GM12875 (cell line): Measurements from ENCODE around the gene FRMD4A.

Experiments used
- H3K4me3 ChIP-seq: one replicate; pipeline ENCODE4 v1.5.1; 2011; ENCODE audit warnings: low read depth, low read length, control low read depth
- TF ChIP-seq, protein P1 (sequence below): IDR thresholded peaks from 2 replicates; pipeline ENCODE4 v1.5.1; 2011; ENCODE audit warnings: low read depth, mild to moderate bottlenecking, control low read depth, inconsistent platforms, low read length, moderate library complexity, borderline replicate concordance; ENCODE audit not compliant: insufficient read depth

Gene FRMD4A

DNA sequence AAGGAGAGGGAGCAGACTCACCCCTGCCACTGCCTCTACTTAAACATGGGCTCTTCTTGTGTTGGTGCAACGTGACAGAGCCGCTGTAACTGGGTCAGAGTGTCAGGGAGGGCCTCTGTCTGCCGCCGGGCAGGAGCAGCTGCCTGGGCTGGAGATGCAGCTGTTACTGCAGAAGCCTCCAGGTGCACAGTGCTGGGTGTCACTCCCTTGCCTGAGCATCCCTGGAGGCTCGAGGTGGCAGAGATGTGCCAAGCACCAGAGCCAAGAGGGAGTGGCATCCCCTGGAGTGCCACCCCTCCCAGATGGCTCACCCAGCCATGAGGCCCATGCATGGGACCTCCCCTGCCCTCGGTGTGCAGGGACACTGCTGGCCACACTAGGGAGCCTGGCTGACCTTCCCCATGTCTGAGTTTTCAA, 598.3 kb downstream of the FRMD4A start:
- TF ChIP-seq, protein P1, sequence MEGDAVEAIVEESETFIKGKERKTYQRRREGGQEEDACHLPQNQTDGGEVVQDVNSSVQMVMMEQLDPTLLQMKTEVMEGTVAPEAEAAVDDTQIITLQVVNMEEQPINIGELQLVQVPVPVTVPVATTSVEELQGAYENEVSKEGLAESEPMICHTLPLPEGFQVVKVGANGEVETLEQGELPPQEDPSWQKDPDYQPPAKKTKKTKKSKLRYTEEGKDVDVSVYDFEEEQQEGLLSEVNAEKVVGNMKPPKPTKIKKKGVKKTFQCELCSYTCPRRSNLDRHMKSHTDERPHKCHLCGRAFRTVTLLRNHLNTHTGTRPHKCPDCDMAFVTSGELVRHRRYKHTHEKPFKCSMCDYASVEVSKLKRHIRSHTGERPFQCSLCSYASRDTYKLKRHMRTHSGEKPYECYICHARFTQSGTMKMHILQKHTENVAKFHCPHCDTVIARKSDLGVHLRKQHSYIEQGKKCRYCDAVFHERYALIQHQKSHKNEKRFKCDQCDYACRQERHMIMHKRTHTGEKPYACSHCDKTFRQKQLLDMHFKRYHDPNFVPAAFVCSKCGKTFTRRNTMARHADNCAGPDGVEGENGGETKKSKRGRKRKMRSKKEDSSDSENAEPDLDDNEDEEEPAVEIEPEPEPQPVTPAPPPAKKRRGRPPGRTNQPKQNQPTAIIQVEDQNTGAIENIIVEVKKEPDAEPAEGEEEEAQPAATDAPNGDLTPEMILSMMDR, result no peak
- no peak overlapping the region for H3K4me3 ChIP-seq

DNA sequence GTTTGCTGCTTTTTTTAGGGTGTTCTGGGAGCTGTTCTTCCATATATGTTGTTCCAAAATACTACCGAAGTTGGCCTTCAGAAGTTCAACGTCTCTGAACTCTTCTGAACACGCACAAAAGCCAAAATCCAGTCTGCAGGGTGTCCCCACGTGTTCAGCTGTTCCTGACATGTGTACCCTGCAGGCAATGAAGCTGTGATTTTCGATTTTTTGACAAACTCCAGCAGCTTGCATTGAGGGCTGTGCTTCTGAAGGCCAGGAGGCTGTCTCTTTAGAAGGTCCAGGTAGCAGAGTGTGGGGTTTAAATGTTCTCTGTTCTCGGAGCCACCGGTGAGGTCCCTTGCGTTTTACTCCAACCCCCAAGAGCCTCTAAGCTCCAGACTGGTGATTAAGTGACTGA, 598.9 kb downstream of the FRMD4A start:
- no peak overlapping the region for H3K4me3 ChIP-seq
- TF ChIP-seq, protein P1, result no peak

DNA sequence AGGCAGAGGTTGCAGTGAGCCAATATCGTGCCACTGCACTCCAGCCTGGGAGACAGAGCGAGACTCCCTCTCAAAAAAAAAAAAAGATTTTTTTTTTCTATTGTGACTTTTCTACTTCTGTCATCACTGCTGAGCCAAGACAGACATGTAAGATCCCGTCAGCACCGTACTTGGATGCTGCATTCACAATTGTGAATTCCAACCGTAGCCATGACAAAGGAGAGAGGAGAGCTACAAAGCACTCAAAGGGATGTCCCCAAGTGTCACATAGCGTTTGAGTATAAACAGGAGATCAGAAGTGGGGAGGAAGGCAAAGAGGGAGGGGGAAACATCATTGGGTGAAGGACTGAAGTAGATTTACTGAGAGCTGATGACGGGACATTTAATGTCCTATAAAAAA, 599.8 kb downstream of the FRMD4A start:
- TF ChIP-seq, protein P1, result no peak
- H3K4me3 ChIP-seq, result no peak overlapping the region

DNA sequence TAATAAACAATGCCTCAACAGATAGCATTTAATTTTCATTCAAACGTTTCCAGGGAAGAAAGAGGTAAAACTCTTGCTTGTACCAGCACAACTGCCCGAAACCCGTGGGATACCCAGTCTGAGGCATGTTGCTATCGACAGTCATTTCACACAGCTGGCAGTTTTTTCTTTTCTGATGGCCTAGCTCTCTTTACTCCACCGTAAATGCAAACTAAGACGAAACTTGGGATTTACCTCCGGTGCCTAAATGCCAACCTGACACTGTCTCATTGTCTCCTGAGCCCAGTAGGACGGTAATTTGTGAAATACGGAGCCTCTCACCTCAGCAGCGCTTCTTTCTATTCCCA, 600.4 kb downstream of the FRMD4A start:
- TF ChIP-seq, protein P1, result no peak
- H3K4me3 ChIP-seq, result no peak overlapping the region

DNA sequence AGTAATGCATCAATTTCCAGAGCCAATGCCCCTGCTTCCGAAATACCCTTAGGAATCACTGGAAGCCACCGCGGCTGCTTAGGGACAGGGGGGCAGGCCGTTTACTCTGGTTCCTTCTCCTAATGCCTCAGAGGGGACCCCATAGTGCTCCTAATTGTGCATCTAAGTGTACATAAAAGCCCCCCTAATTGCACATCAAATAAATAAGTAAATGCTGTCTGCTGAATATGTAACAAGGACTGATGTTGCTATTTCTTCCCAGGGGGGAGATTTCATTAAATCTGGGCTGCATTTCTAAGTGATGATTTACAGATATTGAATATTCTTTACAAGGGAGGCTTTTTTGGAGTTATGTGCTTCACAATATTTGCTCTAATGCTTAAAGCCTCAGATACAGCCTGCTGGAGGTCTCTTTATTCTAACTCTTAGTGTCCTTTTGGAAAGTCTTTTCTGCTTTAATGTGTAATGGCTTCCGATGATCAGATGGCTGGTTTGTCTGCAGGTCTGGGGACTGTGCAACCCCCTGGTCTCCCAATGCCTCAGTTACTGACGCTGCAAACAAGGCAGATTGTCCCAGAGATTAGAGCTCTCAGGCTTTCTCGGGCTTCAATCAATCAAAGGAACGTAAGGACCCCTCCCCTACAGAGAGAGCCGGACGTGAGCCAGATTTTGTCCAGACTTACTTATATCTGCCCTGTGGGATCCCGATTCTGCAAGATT, 601.0 kb downstream of the FRMD4A start:
- TF ChIP-seq, protein P1, result no peak
- H3K4me3 ChIP-seq, result no peak overlapping the region

DNA sequence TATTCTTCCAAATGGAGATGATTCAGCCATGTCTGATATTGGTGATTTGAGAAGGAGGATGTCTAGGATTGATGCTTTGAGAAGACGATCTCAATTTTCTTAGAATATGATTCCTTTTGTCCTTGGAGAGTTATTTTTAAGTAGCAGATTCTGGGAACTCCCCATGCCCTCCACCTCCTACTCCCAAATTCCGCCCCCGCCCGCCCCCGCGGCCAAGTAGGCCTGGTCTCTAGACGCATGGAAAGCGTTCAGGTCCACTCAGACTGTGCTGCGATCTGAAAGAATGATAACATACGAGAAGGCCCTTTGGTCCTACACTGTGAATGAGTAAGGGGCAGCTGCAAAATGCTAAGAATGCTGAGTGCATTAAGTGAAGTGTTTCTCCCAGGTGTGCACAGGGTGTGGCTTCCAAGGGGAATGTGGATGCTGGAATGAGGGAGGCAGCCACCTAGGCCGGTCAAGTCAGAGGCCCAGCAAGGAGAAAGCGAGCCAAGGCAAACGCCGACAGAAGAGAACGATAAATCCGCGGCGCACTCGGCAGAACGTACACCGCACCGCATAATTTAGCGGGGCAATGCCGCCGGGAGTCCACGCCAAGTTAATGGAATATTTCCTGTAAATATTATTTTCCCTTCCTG, 601.7 kb downstream of the FRMD4A start:
- no peak overlapping the region for H3K4me3 ChIP-seq
- TF ChIP-seq, protein P1, result no peak

DNA sequence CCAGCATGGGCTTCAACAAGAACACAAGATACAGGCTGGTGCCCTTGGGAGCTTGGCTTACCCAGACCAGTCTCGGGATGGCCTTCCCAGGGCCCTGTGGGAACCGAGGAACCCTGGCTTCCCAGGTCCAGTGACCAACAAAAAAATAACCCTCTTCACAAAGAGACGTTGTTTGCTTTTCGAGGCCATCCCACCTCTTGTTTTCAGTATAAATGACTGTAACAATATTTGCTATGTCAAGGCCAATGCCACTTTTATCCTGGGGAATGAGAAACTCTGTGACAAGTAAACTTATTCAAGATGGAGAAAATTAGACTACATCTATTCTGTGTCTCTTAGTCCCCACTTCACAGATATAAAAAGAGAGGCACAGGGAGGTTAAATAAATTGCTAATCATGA, 605.1 kb downstream of the FRMD4A start:
- TF ChIP-seq, protein P1, result no peak
- no peak overlapping the region for H3K4me3 ChIP-seq
